Hepatocyte (in vitro differentiated cells): ENCODE measurements around the gene AP2M1. TPM values are rescaled to one million over a fixed set of nuclear protein-coding genes. Genes with fewer than 3 reads are reported as not detected.

Experiments used
- DNase-seq: peaks from one replicate; pipeline ENCODE4 v3.0.0-alpha.2; 2016; ENCODE audit warnings: low spot score
- H2AFZ ChIP-seq: fragments of 200-600 bp; sonication (generic); 2 replicates; pipeline ENCODE4 v1.6.0; 2016; ENCODE audit warnings: antibody characterized with exemption, mild to moderate bottlenecking
- H3K27ac ChIP-seq: fragments of 200-600 bp; sonication (generic); 2 replicates; pipeline ENCODE4 v1.5.1; 2016; ENCODE audit warnings: mild to moderate bottlenecking
- H3K27me3 ChIP-seq: fragments of 200-600 bp; sonication (generic); 2 replicates; pipeline ENCODE4 v1.6.1; 2016
- H3K36me3 ChIP-seq: fragments of 200-600 bp; sonication (generic); replicated peaks from 2 replicates; pipeline ENCODE4 v1.5.1; 2016; ENCODE audit warnings: low read depth; ENCODE audit not compliant: insufficient read depth
- H3K4me1 ChIP-seq: fragments of 200-600 bp; sonication (generic); 2 replicates; pipeline ENCODE4 v1.5.1; 2016; ENCODE audit warnings: mild to moderate bottlenecking, moderate library complexity; ENCODE audit not compliant: insufficient read depth
- H3K4me2 ChIP-seq: fragments of 200-600 bp; sonication (generic); 2 replicates; pipeline ENCODE4 v1.6.0; 2016
- H3K4me3 ChIP-seq: fragments of 200-600 bp; sonication (generic); 2 replicates; pipeline ENCODE4 v1.5.1; 2016; ENCODE audit warnings: mild to moderate bottlenecking
- H3K79me2 ChIP-seq: fragments of 200-600 bp; sonication (generic); 2 replicates; pipeline ENCODE4 v1.6.0; 2017; ENCODE audit warnings: mild to moderate bottlenecking
- H3K9me2 ChIP-seq: fragments of 200-600 bp; sonication (generic); replicated peaks from 2 replicates; pipeline ENCODE4 v1.6.0; 2017; ENCODE audit warnings: mild to moderate bottlenecking; ENCODE audit not compliant: insufficient read depth
- H3K9me3 ChIP-seq: fragments of 200-600 bp; sonication (generic); 2 replicates; pipeline ENCODE4 v1.5.1; 2016; ENCODE audit warnings: low read depth, mild to moderate bottlenecking
- H4K20me1 ChIP-seq: fragments of 200-600 bp; sonication (generic); 2 replicates; pipeline ENCODE4 v1.6.0; 2016; ENCODE audit warnings: mild to moderate bottlenecking; ENCODE audit not compliant: insufficient read depth, poor library complexity, severe bottlenecking
- EZH2 ChIP-seq: fragments of 200-600 bp; sonication (generic); IDR thresholded peaks from 2 replicates; pipeline ENCODE4 v1.6.1; 2016; ENCODE audit warnings: antibody characterized with exemption, mild to moderate bottlenecking, borderline replicate concordance
- EZH2phosphoT487 ChIP-seq: fragments of 200-600 bp; sonication (generic); IDR thresholded peaks from one replicate; pipeline ENCODE4 v1.6.1; 2018; ENCODE audit warnings: antibody characterized with exemption, mild to moderate bottlenecking, low read depth, moderate library complexity; ENCODE audit not compliant: unreplicated experiment, severe bottlenecking
- WGBS: methylation state at CpG from one replicate; pipeline ENCODE4 v1.1.6; 2016; ENCODE audit warnings: low lambda C conversion rate; ENCODE audit errors: missing lambda C conversion rate; 5-methylcytosine and 5-hydroxymethylcytosine counted together
- polyA plus RNA-seq: library from polyadenylated mRNA; unstranded; fragments of >200 nt; fragmentation: Nextera tagmentation; extraction: Ambion mirVana; gene quantifications from 2 replicates; pipeline ENCODE4 v1.2.1, GENCODE V29; 2016
- total RNA-seq: library from RNA; depleted of rRNA; stranded (reverse); fragments of >200 nt; gene quantifications from 2 replicates; pipeline ENCODE4 v1.2.3, GENCODE V29; 2014
- TF ChIP-seq, protein P1 (sequence below): fragments of 200-600 bp; sonication (generic); IDR thresholded peaks from 2 replicates; pipeline ENCODE4 v1.5.1; 2016; ENCODE audit warnings: antibody characterized with exemption, mild to moderate bottlenecking; ENCODE audit not compliant: poor library complexity

AP2M1 gene
- total and polyA plus RNA-seq, 2 experiments from 2014 or later = 243 to 389 TPM

DNA sequence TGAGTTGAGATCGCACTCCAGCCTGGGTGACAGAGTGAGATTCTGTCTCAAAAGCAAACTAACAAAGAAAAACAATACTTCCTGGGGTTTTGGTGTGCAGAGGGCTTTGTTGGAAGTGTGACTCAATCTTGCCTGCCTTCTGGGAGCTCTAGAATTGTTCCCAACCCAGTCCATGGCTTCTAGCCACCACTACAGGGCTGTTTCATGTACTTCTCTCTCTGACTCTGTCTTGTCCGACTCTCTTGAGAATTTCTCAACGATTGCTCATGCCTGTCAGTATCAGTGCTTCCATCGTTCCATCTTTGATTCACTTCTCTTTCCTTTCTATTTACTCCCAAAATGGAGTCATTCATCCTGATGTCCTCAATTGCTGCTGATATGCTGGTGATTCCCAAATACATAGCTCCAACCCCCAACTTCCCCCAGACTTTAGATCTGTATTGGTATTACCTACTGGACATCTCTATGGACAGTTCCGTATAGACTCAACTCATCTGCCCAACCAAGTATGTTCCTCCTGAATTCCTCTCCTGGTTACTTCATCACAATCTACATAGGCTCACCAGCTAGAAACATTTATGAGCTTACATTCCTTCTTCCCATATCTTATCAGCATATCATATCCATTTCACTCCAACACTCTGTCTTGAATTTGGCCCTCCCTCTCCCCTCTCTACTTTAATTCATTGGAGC lies 1.8 kb upstream of the AP2M1 start:
- no peak overlapping the region for H3K4me3 ChIP-seq
- H3K27me3 ChIP-seq = no peaks in the 10 kb centered on the region
- H3K79me2 ChIP-seq = peaks cover 27% of the 10 kb centered on the region
- TF ChIP-seq EZH2phosphoT487 (no peak), EZH2 (no peak)
- TF ChIP-seq, protein P1, sequence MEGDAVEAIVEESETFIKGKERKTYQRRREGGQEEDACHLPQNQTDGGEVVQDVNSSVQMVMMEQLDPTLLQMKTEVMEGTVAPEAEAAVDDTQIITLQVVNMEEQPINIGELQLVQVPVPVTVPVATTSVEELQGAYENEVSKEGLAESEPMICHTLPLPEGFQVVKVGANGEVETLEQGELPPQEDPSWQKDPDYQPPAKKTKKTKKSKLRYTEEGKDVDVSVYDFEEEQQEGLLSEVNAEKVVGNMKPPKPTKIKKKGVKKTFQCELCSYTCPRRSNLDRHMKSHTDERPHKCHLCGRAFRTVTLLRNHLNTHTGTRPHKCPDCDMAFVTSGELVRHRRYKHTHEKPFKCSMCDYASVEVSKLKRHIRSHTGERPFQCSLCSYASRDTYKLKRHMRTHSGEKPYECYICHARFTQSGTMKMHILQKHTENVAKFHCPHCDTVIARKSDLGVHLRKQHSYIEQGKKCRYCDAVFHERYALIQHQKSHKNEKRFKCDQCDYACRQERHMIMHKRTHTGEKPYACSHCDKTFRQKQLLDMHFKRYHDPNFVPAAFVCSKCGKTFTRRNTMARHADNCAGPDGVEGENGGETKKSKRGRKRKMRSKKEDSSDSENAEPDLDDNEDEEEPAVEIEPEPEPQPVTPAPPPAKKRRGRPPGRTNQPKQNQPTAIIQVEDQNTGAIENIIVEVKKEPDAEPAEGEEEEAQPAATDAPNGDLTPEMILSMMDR = no peak
- no peaks in the 10 kb centered on the region for H3K9me2 ChIP-seq
- peaks cover 10% of the 10 kb centered on the region for H4K20me1 ChIP-seq
- H3K9me3 ChIP-seq = no peaks in the 10 kb centered on the region
- DNase-seq = no peak
- no peak overlapping the region for H2AFZ ChIP-seq
- WGBS = 85% methylated on average over 5 of the region's 5 CpGs
- H3K4me1 ChIP-seq = peaks cover 13% of the 10 kb centered on the region
- no peak overlapping the region for H3K4me2 ChIP-seq
- H3K36me3 ChIP-seq = no peaks in the 10 kb centered on the region
- H3K27ac ChIP-seq = peak overlapping the region; percentile 40

DNA sequence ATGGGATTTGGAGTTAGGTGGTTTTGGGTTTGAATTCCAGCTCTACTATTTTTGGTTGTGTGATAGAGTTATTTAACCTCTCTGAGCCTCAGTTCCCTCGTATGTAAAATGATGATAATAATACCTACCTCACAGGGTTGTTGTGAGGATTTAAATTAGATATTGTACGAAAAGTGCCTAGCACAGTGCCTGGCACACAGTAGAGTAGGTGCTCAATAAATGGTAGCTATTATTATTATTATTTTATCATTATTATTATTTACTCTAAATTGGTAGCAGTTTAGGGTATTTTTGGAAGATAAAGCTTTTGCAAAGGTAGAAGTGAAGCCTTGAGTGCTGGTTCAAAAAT lies 1.3 kb upstream of the AP2M1 start:
- no peaks in the 10 kb centered on the region for H3K36me3 ChIP-seq
- H3K79me2 ChIP-seq = peaks cover 32% of the 10 kb centered on the region
- H4K20me1 ChIP-seq = peaks cover 16% of the 10 kb centered on the region
- no peaks in the 10 kb centered on the region for H3K9me3 ChIP-seq
- DNase-seq = no peak
- no peaks in the 10 kb centered on the region for H3K9me2 ChIP-seq
- no peak overlapping the region for H2AFZ ChIP-seq
- no peak overlapping the region for H3K4me2 ChIP-seq
- H3K27me3 ChIP-seq = no peaks in the 10 kb centered on the region
- WGBS = 95% methylated on average over 2 of the region's 2 CpGs
- no peak overlapping the region for H3K4me3 ChIP-seq
- H3K4me1 ChIP-seq = peaks cover 13% of the 10 kb centered on the region
- H3K27ac ChIP-seq = peak overlapping the region; percentile 40
- TF ChIP-seq EZH2phosphoT487 (no peak), EZH2 (no peak)
- TF ChIP-seq, protein P1 = no peak

DNA sequence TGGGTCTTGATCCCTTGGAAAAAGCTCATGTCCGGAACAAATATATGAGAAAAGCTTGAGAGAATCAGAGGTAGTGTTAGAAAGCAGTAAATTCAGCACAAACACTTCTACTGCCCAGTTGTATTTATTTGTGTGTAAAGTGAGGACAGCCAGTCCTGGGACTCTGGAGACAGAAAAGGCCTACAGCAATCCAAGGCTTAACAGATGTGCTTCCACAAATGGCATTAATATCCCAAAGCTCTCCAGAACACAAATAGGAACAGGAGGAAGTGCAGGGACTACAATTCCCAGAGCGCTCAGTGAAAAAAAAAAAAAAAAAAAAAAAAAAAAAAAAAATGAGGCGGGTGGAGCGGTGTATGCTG lies 390 bp upstream of the AP2M1 start:
- TF ChIP-seq EZH2 (no peak), EZH2phosphoT487 (no peak)
- TF ChIP-seq, protein P1 = no peak
- Histone ChIP-seq H3K36me3 (no peaks in the 10 kb centered on the region), H3K4me2 (no peak overlapping the region), H3K27ac (peak overlapping the region; percentile 40), H3K9me2 (no peaks in the 10 kb centered on the region), H3K79me2 (peaks cover 41% of the 10 kb centered on the region), H3K4me3 (no peak overlapping the region), H2AFZ (no peak overlapping the region), H4K20me1 (peaks cover 17% of the 10 kb centered on the region), H3K9me3 (no peaks in the 10 kb centered on the region), H3K4me1 (peaks cover 13% of the 10 kb centered on the region), H3K27me3 (no peaks in the 10 kb centered on the region)
- 21% methylated on average over 4 of the region's 4 CpGs for WGBS
- DNase-seq = no peak

DNA sequence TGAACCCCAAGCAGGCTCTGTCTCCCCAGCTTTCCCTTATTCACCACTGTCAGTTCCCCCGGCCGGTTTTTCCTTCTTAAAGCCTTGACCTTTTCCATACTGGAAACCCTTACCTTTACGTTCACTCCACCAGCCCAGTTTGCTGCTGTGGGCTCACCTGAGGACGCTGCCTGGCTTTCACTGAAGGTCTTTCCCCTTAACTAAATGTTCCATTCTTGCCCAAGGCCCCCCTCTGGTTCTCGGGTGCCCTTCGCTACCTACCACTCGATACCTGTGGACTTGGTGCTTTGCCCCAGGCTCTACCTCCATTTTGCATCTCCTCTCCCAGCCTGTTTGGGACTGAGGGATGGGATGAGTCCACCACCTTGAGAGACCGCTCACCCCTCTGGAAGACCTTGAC lies 851 bp downstream of the AP2M1 start:
- peaks cover 13% of the 10 kb centered on the region for H3K4me1 ChIP-seq
- peaks cover 21% of the 10 kb centered on the region for H4K20me1 ChIP-seq
- no peak for DNase-seq
- H3K9me2 ChIP-seq = no peaks in the 10 kb centered on the region
- peaks cover 7% of the 10 kb centered on the region for H3K36me3 ChIP-seq
- H3K27me3 ChIP-seq = no peaks in the 10 kb centered on the region
- TF ChIP-seq EZH2 (no peak), EZH2phosphoT487 (no peak)
- TF ChIP-seq, protein P1 = no peak
- peak overlapping the region; percentile 97 for H3K4me2 ChIP-seq
- H2AFZ ChIP-seq = peak overlapping the region; percentile 60
- H3K4me3 ChIP-seq = peak overlapping the region; percentile 41
- H3K79me2 ChIP-seq = peaks cover 43% of the 10 kb centered on the region
- 19% methylated on average over 8 of the region's 8 CpGs for WGBS
- no peaks in the 10 kb centered on the region for H3K9me3 ChIP-seq
- peak overlapping the region; percentile 90 for H3K27ac ChIP-seq
